ENCODE measurements around the gene TMEM53.
"Not testable (repeated sequence)": the region's sequence is repeated elsewhere in the genome, so short reads cannot be mapped to it uniquely, and the experiment has no call there.

Gene TMEM53

GRCh38 chr1:44672961-44673674, 1.2 kb downstream of the TMEM53 start:
- H3K27ac ChIP-seq (ENCODE audit: low read length), result no peak overlapping the region

GRCh38 chr1:44672254-44672955, 1.9 kb downstream of the TMEM53 start:
- no peaks in the 10 kb centered on the region for H3K36me3 ChIP-seq (replicated peaks; ENCODE audit: insufficient read depth, low read length)
- H3K9me3 ChIP-seq (replicated peaks; ENCODE audit: insufficient read depth, low read length), result no peaks in the 10 kb centered on the region
- DNase-seq, result no peak
- no peak overlapping the region for H3K4me3 ChIP-seq (ENCODE audit: low read length)
- H2AFZ ChIP-seq (ENCODE audit: low read length), result peak overlapping the region; percentile 9; the same call in 1 of the 2 replicates
- H3K4me2 ChIP-seq (ENCODE audit: low read depth, low read length), result peak overlapping the region; percentile 25; the same call in 1 of the 2 replicates
- H3K27ac ChIP-seq (ENCODE audit: low read length), result peak overlapping the region; percentile 28; the same call in 1 of the 2 replicates
- H3K79me2 ChIP-seq (ENCODE audit: low read length), result no peaks in the 10 kb centered on the region
- H3K4me1 ChIP-seq (ENCODE audit: low read length), result peaks cover 42% of the 10 kb centered on the region
- H4K20me1 ChIP-seq (ENCODE audit: insufficient read depth, low read length), result no peaks in the 10 kb centered on the region
- H3F3A ChIP-seq (ENCODE audit: insufficient read depth, low read length), result peaks cover 22% of the 10 kb centered on the region
- H3K9me2 ChIP-seq (replicated peaks; ENCODE audit: insufficient read depth, low read length), result no peaks in the 10 kb centered on the region
- no peak for TF ChIP-seq EZH2 (optimal IDR thresholded peaks at IDR 0.05; ENCODE audit: low read depth, low read length)
- no peak for TF ChIP-seq CTCF (IDR thresholded peaks at IDR 0.05; ENCODE audit: low read length)
- no peak for TF ChIP-seq EZH2phosphoT487 (IDR thresholded peaks at IDR 0.05; ENCODE audit: low read length)
- H3K27me3 ChIP-seq (replicated peaks; ENCODE audit: insufficient read depth, low read length), result no peaks in the 10 kb centered on the region
- H3K9ac ChIP-seq (ENCODE audit: low read length), result no peak overlapping the region

More at GRCh38 chr1:44672961-44673674, 1.2 kb downstream of the TMEM53 start:
- Histone ChIP-seq H3F3A (ENCODE audit: insufficient read depth, low read length) (peaks cover 22% of the 10 kb centered on the region), H3K4me1 (ENCODE audit: low read length) (peaks cover 42% of the 10 kb centered on the region), H3K9me2 (replicated peaks; ENCODE audit: insufficient read depth, low read length) (no peaks in the 10 kb centered on the region), H3K36me3 (replicated peaks; ENCODE audit: insufficient read depth, low read length) (no peaks in the 10 kb centered on the region), H3K9me3 (replicated peaks; ENCODE audit: insufficient read depth, low read length) (no peaks in the 10 kb centered on the region), H3K9ac (ENCODE audit: low read length) (no peak overlapping the region; the same call in 1 of the 2 replicates), H3K27me3 (replicated peaks; ENCODE audit: insufficient read depth, low read length) (no peaks in the 10 kb centered on the region), H4K20me1 (ENCODE audit: insufficient read depth, low read length) (no peaks in the 10 kb centered on the region), H3K4me3 (ENCODE audit: low read length) (peak overlapping the region; percentile 77), H2AFZ (ENCODE audit: low read length) (peak overlapping the region; percentile 77), H3K4me2 (ENCODE audit: low read depth, low read length) (peak overlapping the region; percentile 86; the same call in 1 of the 2 replicates), H3K79me2 (ENCODE audit: low read length) (no peaks in the 10 kb centered on the region)
- TF ChIP-seq CTCF (IDR thresholded peaks at IDR 0.05; ENCODE audit: low read length) (no peak), EZH2 (optimal IDR thresholded peaks at IDR 0.05; ENCODE audit: low read depth, low read length) (no peak)
- no peak for DNase-seq

GRCh38 chr1:44670751-44671640, 3.3 kb downstream of the TMEM53 start:
- no peaks in the 10 kb centered on the region for H3K9me3 ChIP-seq (replicated peaks; ENCODE audit: insufficient read depth, low read length)
- peaks cover 11% of the 10 kb centered on the region; the same call in 1 of the 2 replicates for H3F3A ChIP-seq (ENCODE audit: insufficient read depth, low read length)
- H3K9ac ChIP-seq (ENCODE audit: low read length), result no peak overlapping the region
- 0 out of 2 replicates have a peak overlapping the region, but pooled peaks have one; percentile 16 for H2AFZ ChIP-seq (ENCODE audit: low read length)
- H3K4me3 ChIP-seq (ENCODE audit: low read length), result no peak overlapping the region
- H3K79me2 ChIP-seq (ENCODE audit: low read length), result no peaks in the 10 kb centered on the region
- peak; percentile 64 for DNase-seq
- H3K27ac ChIP-seq (ENCODE audit: low read length), result peak overlapping the region; percentile 23; the same call in 1 of the 2 replicates
- no peak overlapping the region for H3K4me2 ChIP-seq (ENCODE audit: low read depth, low read length)
- TF ChIP-seq EZH2 (optimal IDR thresholded peaks at IDR 0.05; ENCODE audit: low read depth, low read length), result no peak
- no peak for TF ChIP-seq CTCF (IDR thresholded peaks at IDR 0.05; ENCODE audit: low read length)
- TF ChIP-seq EZH2phosphoT487 (IDR thresholded peaks at IDR 0.05; ENCODE audit: low read length), result no peak
- no peaks in the 10 kb centered on the region for H3K27me3 ChIP-seq (replicated peaks; ENCODE audit: insufficient read depth, low read length)
- H3K36me3 ChIP-seq (replicated peaks; ENCODE audit: insufficient read depth, low read length), result no peaks in the 10 kb centered on the region
- H4K20me1 ChIP-seq (ENCODE audit: insufficient read depth, low read length), result no peaks in the 10 kb centered on the region
- H3K4me1 ChIP-seq (ENCODE audit: low read length), result peaks cover 28% of the 10 kb centered on the region
- H3K9me2 ChIP-seq (replicated peaks; ENCODE audit: insufficient read depth, low read length), result no peaks in the 10 kb centered on the region

DNA sequence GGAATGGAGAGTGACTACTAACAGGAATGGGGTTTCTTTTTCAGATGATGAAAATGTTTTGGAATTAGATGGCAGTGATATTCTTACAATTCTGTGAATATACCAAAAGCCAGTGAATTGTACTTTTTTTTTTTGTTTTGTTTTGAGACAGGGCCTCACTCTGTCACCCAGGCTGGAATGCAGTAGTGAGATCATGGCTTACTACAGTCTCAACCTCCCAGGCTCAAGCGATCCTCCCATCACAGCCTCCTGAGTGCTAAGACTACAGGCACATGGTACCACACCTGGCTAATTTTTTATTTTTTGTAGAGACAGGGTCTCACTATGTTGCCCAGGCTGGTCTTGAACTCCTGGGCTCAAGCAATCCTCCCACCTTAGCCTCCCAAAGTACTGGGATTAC, 7.6 kb downstream of the TMEM53 start:
- DNase-seq; H3K36me3 ChIP-seq (replicated peaks; ENCODE audit: insufficient read depth, low read length); H3F3A ChIP-seq (ENCODE audit: insufficient read depth, low read length); H3K79me2 ChIP-seq (ENCODE audit: low read length); H3K27me3 ChIP-seq (replicated peaks; ENCODE audit: insufficient read depth, low read length); H3K4me1 ChIP-seq (ENCODE audit: low read length); H2AFZ ChIP-seq (ENCODE audit: low read length); H3K9me3 ChIP-seq (replicated peaks; ENCODE audit: insufficient read depth, low read length); H3K9ac ChIP-seq (ENCODE audit: low read length); H3K9me2 ChIP-seq (replicated peaks; ENCODE audit: insufficient read depth, low read length); H3K27ac ChIP-seq (ENCODE audit: low read length); H3K4me3 ChIP-seq (ENCODE audit: low read length); H4K20me1 ChIP-seq (ENCODE audit: insufficient read depth, low read length); H3K4me2 ChIP-seq (ENCODE audit: low read depth, low read length): not testable (repeated sequence)

Data from MM.1S (cell line).